ENCODE data around the gene C1orf105.
"Not testable (repeated sequence)": the region's sequence is repeated elsewhere in the genome, so short reads cannot be mapped to it uniquely, and the experiment has no call there.

Gene C1orf105

DNA sequence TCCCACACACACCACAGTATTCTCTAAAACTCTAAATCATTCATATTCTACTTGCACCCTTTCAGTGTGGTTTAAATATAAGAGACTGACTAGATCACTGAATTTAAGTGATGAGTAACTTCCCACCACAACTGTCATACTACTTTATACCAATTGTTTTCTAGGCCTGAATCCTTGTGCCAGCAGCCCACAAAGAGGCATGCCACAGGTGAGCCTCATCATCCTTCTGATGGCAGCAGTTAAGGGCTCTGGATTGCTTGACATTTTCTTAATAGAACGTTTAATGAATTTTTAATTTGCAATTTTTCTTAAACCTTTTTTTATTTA, 9.6 kb downstream of the C1orf105 start:
- no peak for DNase-seq

DNA sequence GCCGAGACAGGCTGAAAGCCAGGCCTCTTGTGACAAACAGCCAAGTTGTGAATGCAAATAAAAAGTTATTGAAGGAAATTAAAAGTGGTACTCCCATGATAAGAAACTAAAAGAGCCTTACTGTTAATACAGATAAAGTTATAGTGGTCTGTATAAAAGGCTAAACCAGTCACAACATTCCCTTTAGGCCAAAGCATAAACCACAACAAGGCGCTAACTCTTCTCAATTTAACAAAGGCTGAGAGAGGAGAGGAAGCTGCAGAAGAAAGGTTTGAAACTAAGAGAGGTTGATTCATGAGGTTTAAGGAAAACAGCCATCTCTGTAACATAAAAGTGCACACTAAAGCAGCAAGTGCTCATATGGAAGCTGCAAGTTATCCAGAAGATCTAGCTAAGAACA, 10.7 kb downstream of the C1orf105 start:
- no peak for DNase-seq

GRCh38 chr1:172431721-172432192, 11.3 kb downstream of the C1orf105 start:
- no peak for DNase-seq

DNA sequence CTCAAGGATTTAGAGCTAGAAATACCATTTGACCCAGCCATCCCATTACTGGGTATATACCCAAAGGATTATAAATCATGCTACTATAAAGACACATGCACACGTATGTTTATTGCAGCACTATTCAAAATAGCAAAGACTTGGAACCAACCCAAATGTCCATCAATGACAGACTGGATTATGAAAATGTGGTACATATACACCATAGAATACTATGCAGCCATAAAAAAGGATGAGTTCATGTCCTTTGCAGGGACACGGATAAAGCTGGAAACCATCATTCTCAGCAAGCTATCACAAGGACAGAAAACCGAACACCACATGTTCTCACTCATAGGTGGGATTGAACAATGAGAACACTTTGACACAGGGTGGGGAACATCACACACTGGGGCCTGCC, 16.7 kb downstream of the C1orf105 start:
- not testable (repeated sequence) for DNase-seq

DNA sequence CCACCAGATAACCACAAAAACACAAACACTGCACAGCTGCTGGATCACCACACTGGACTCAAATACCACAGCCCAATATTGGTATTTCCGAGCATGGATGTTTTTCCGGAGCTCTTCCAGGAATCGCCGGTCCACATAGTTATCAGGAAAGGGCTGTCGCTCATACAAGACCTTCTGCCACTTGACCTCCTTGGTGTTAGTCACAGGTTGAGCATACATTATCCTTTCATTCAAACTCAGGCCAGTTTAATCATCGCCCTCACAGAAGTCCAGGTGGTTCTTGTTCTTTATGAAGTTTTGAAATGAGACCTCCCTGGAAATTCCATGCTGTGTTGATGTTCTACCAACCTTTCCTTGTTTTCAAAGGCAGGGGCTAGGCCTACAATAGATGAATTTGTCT, 21.9 kb downstream of the C1orf105 start:
- no peak for DNase-seq

GRCh38 chr1:172442843-172443565, 22.5 kb downstream of the C1orf105 start:
- DNase-seq = no peak

GRCh38 chr1:172443666-172444453, 23.4 kb downstream of the C1orf105 start, which contains the start of gene PIGC:
Gene PIGC, minus strand, starts transcription at chr1:172444069. Its CDS starts 1,447 bp downstream, at chr1:172442622.
- peak; percentile 86 for DNase-seq

DNA sequence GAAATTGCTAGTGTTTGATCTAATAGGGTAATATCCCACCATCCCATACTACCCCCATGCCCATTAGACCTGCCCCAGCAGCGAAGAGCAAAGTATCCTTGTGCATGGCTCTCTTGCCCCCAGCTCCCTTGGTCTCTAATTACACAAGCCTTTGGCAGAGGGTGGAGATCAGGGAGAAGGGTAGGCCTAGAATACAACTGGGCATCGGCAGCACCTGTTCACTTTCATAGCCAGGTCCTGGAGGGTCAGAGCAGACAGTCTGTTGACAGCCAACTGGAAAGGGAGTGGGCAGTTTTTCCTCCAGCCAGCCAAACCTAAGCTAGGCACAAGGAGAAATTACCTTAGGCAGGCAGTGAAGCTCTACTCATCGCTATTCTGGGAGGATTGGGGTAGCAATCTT, 26.1 kb downstream of the C1orf105 start:
- DNase-seq = no peak

GRCh38 chr1:172447641-172448040, 27.2 kb downstream of the C1orf105 start:
- no peak for DNase-seq

GRCh38 chr1:172448995-172449584, 28.6 kb downstream of the C1orf105 start:
- DNase-seq = no peak

DNA sequence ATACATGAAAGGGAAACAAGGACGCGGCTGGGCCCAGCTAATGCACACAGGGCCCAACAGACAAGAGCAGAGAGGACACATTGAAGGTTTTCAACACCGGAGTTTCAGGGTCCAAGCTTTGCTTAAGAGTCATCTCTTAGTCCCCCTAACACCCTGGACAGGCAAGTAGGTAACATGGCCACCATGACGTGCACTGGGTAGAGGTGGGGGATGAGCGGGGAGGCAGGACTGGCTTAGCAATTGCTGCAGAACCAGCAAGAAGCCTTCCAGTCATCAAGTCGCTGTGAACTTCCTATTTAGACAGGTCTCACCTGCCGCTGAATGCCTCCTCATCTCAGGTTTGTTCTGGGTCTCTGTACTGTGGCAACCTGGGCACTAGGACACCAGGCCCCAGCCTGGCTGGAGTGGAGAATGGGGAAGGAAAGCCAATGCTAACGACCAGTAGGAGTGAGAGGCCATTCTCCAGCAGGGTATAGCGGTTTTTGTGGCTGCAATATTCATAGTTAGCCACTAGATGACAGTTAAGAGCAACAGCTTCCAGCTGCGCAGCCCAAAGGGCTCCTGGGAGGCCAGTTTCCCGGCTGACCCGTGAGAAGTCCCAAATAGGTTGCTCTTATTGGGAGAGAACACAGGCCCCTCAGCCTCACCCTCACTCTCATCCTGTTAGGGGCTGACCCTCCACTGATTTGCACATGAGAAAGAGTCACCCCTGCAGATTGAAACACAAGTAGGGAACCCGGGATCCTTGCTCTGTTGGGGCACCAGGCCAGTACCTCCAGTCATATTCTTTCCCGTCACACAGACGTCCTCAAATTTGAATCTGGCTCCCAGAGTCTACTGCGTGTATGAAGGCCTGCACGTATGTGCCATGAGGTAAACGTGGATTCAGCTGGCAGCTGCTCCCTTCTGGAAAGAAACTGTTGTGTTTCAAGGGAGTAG, 29.4 kb downstream of the C1orf105 start:
- DNase-seq = no peak

DNA sequence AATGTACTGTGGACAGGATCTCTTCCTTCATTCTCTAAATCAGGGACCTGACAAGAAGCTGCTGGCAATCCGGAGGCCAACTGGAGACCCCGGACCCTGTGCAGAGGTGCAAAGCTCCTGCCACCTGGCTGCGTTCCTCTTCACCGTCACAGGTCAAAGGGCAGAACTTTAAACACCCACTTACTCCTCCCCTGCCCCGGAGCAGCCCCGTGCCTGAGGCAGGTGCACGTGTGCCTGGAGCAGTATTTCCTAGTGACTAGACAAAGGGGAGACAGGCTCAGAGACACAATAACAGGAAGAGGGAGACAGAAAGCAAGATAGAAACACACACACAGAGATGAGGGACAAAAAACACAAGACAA, 30.0 kb downstream of the C1orf105 start:
- no peak for DNase-seq

GRCh38 chr1:172451002-172451443, 30.5 kb downstream of the C1orf105 start:
- no peak for DNase-seq

DNA sequence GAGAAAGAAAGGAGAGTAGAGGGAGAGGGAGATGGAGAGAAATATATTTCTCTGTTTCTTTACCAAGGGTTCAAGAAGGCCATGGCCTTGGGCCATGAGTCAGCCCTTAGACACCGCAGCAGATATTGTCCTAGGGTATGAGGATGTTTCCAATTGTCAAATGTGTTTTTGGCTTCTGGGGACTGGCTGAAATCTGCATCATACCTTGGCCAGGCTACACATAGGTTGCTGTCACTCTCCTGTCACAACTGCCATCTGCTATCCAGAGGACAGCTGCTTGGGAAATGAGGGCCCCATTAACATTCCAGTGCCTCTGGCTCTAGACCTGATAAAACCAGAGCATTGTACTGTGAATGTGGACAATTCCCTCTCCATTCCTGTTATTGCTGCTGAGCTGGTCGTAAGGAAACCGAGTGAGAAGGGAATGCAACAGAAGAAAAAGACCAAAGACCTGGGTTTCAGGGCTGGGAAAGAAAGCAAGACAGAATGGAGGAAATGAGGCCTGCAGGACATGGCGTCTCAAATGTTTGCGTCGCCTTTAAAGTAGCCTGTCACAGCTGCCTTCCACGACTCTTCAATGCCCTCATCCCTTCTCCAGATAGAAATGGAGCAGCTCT, 32.2 kb downstream of the C1orf105 start:
- no peak for DNase-seq

- no peak for DNase-seq
These were observed 32.7 kb downstream of the C1orf105 start for GRCh38 chr1:172453153-172453545.

- DNase-seq = no peak
These were observed 33.1 kb downstream of the C1orf105 start for GRCh38 chr1:172453607-172454006.

GRCh38 chr1:172455451-172455850, 35.0 kb downstream of the C1orf105 start:
- DNase-seq = no peak

DNA sequence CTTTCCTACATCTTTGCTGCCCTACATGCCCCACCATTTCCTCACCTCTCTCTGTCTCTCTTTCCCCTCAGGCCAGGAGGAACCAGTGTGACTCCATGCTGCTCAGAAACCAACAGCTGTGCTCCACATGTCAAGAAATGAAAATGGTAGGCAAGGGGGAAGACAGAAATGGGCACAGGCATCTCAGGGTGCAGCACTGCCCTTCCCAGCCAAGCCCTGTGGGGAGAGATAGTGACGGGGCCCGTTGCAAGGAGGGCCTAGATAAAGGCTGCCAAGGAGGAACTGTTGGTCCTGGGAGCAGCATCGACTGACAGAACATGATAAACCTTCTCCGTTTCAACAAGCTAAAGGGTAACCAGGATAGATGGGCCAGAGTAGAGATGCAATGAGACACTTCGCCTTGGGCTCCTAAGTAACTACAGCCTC, 35.9 kb downstream of the C1orf105 start:
- no peak for DNase-seq

DNA sequence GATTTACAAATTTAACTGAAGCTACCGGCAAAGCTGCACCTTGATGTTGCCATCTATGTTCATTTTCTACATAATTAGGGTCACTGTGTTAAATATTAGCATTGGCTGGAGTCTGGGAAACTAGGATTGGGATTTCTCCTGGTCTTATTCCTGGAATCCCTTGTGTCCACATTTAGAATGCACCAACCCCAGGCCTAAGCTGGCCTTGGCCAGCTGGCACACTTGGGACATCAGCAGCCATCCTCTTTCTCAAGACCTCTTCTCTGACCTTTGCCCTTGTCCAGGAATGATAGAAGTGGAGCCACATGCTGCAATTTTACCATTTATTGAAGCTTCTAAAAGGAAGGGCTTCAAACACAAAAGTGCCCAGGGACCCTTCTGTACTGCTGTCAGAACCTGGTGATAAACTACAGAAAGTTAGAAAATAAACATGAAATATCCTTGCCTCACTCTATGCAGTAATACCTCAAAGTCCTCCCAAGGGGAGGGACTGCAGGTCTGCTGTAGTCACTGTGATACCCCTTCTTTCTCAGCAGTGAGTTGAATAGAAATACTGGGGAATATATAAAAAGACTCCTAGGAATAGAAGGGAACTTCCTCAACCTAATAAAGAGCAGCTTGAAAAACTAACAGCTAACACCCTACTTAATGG, 37.1 kb downstream of the C1orf105 start:
- DNase-seq = no peak

- DNase-seq = no peak
These were observed 39.7 kb downstream of the C1orf105 start for GRCh38 chr1:172460177-172460576.

DNA sequence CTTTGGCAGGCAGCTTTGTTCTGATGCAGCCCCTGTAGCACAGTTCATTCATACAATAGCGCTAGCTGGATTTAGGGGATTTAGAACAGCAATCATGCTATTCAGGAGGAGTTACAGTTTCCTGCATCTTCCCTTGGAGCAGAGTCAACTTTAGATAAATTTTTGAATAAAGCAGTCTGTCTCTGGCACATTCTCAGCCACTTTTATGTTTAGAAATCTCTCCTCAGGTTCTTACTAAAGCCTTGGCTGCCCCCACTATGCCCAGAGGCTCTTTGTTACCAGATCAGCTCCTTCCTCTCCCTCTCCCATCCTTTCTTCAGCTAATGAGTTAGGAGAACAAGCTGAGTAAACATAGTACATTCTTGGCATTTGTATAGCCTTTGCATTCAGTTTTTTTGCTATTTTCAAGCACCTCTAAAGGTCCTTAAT, 40.4 kb downstream of the C1orf105 start:
- DNase-seq = no peak

DNA sequence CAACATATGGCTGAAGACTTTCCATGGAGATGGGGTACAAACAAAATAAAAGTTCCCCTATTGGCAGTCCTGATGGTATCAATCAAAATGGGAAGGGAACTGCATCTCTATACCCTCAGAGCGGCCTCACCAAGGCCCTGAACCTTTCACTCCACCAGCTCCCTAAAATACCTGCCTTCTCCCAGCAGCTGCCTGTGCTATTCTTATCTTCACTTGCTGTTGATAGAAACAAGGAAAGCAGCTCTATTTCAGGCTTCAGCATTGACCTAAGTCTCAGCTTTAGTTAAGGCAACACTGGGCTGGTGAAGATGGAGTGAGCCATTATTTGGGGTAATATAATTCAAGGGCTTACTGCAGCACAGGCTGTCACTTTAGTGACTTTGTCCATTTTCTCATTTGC, 45.1 kb downstream of the C1orf105 start:
- no peak for DNase-seq

Data from NCI-H2227 treated with DMSO at 0.1 percent for 48 hours (cell line).